NT2/D1 (cell line): ENCODE data around the gene CDH4.

Experiments
- DNase-seq: peaks from one replicate; pipeline ENCODE4 v3.0.0-alpha.2; 2011; ENCODE audit warnings: low read depth, low spot score
- H3K27me3 ChIP-seq: 2 replicates; pipeline ENCODE4 v1.6.0; 2011; ENCODE audit warnings: mild to moderate bottlenecking; ENCODE audit not compliant: insufficient read length, insufficient read depth
- H3K36me3 ChIP-seq: 2 replicates; pipeline ENCODE4 v1.6.1; 2011; ENCODE audit warnings: mild to moderate bottlenecking, low read length, mixed read lengths; ENCODE audit not compliant: insufficient read depth, insufficient read length
- H3K4me1 ChIP-seq: 2 replicates; pipeline ENCODE4 v1.5.1; 2011; ENCODE audit not compliant: insufficient read depth, insufficient read length
- H3K4me3 ChIP-seq: 2 replicates; pipeline ENCODE4 v1.5.1; 2011; ENCODE audit warnings: low read depth; ENCODE audit not compliant: insufficient read length
- H3K9ac ChIP-seq: 2 replicates; pipeline ENCODE4 v1.6.0; 2011; ENCODE audit warnings: low read depth; ENCODE audit not compliant: insufficient read length
- H3K9me3 ChIP-seq: 2 replicates; pipeline ENCODE4 v1.5.1; 2011; ENCODE audit warnings: mild to moderate bottlenecking, low read length; ENCODE audit not compliant: insufficient read depth
- SUZ12 ChIP-seq: IDR thresholded peaks from 2 replicates; pipeline ENCODE4 v1.6.1; 2011; ENCODE audit not compliant: insufficient read length, insufficient read depth; ENCODE audit errors: extremely low read depth
- YY1 ChIP-seq: IDR thresholded peaks from 2 replicates; pipeline ENCODE4 v1.6.1; 2011; ENCODE audit not compliant: insufficient read length, insufficient read depth
- ZNF274 ChIP-seq: IDR thresholded peaks from 2 replicates; pipeline ENCODE4 v1.6.1; 2011; ENCODE audit warnings: mild to moderate bottlenecking, low read depth, low read length

CDH4 gene

DNA sequence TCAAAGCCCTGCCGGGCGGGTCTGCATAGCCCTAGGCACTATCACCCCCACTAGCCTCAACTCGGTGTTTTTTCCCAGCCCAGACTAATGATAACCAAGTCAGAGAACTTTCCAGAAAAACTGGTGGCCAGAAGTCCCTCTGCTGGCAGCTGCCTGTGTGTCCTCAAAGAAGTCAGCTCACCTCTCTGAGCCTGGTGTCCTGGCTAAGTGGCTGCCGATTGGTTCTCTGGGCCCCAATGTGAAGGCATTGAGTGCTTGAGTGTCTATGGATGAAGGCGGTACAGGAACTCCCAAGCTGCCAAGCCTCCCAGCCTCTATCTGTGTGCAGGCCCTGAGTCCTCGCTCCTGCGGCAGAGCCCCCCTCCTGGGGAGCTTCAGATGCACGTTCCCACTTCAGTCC, 458.0 kb downstream of the CDH4 start:
- Histone ChIP-seq H3K9me3 (peaks cover 3% of the 10 kb centered on the region; the same call in 1 of the 2 replicates), H3K4me3 (no peak overlapping the region), H3K36me3 (no peaks in the 10 kb centered on the region), H3K27me3 (peaks cover 91% of the 10 kb centered on the region), H3K9ac (no peak overlapping the region), H3K4me1 (no peaks in the 10 kb centered on the region)
- TF ChIP-seq ZNF274: no peak
- no peak for TF ChIP-seq YY1
- TF ChIP-seq SUZ12: no peak
- no peak for DNase-seq

DNA sequence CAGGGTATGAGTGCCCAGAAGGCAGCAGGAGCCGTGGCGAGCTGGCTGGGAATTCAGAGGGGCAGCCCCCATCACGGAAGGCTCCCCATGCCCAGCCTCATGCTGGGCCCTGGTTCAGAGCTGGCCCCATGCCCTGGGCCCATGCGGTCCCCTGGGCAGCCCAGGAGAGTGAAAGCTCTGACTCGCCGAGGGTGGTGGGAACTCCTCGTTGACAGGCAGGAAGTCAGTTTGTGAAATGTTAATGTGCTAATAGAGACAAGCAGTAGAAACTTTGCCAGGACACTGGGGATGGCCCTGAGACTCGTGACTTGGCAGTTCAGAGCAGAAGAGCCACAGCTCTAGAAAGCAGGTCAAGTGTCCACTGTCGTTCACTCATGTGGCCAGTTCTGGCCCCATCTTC, 460.6 kb downstream of the CDH4 start:
- Histone ChIP-seq H3K9ac (no peak overlapping the region), H3K9me3 (peaks cover 25% of the 10 kb centered on the region; the same call in 1 of the 2 replicates), H3K27me3 (peaks cover 80% of the 10 kb centered on the region), H3K4me3 (no peak overlapping the region), H3K4me1 (peaks cover 3% of the 10 kb centered on the region), H3K36me3 (no peaks in the 10 kb centered on the region)
- DNase-seq: no peak
- TF ChIP-seq YY1 (no peak), ZNF274 (no peak), SUZ12 (no peak)

DNA sequence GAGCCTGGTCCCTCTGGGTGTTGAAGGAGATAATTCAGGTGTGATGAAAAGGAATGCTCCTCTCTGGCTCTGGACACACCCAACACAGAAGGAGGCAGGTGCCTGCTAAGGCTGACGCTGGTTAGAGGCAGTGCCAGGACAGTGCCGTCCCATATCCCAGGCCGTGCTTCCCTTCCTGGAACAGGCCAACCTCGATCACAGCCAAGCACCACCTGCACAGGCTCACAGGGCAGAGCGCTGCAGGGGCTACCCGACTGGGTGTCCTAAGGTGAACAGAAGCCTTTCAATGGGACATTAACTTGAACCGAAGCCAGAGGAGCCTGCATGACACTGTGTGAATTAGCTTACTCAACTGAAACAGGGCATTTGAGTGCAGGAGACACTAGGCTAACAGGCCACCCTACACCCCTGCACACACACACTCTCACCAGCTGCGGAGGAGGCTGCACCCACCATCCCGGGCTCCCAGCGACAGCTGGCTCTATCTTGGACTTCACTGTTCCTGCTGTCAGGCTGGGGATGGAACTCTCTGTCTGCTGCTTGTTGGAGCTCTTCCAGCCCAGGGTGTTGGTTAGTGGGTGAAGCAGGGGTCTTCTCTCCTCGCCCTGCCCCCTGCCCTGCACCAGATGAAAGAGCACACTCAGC, 466.4 kb downstream of the CDH4 start:
- peaks cover 78% of the 10 kb centered on the region for H3K27me3 ChIP-seq

GRCh38 chr20:61719691-61720347, 467.8 kb downstream of the CDH4 start:
- DNase-seq: no peak
- Histone ChIP-seq H3K27me3 (peaks cover 68% of the 10 kb centered on the region), H3K4me1 (peaks cover 16% of the 10 kb centered on the region), H3K4me3 (no peak overlapping the region), H3K36me3 (no peaks in the 10 kb centered on the region), H3K9ac (no peak overlapping the region), H3K9me3 (peaks cover 25% of the 10 kb centered on the region; the same call in 1 of the 2 replicates)
- TF ChIP-seq SUZ12 (no peak), ZNF274 (no peak), YY1 (no peak)

More for the DNA sequence above, 466.4 kb downstream of the CDH4 start:
- no peak overlapping the region for H3K9ac ChIP-seq
- peaks cover 12% of the 10 kb centered on the region for H3K4me1 ChIP-seq
- H3K36me3 ChIP-seq: no peaks in the 10 kb centered on the region
- H3K9me3 ChIP-seq: peaks cover 25% of the 10 kb centered on the region; the same call in 1 of the 2 replicates
- H3K4me3 ChIP-seq: no peak overlapping the region
- TF ChIP-seq ZNF274 (no peak), SUZ12 (no peak), YY1 (no peak)
- no peak for DNase-seq

DNA sequence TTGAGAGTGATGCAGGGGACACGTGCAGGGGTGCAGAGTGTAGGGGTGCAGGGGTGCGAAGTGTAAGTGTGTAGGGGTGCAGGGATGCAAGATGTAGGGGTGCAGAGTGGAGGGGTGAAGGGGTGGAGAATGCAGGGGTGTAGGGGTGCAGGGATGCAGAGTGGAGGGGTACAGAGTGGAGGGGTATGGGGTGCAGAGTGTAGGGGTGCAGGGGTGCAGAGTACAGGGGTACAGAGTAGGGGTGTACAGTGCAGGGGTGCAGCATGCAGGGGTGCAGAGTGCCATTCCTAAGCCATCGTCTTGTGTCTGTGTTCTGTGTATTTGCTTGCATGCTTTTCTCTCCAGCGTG, 468.3 kb downstream of the CDH4 start:
- H3K4me3 ChIP-seq: no peak overlapping the region
- H3K9ac ChIP-seq: no peak overlapping the region
- no peak for DNase-seq
- H3K36me3 ChIP-seq: no peaks in the 10 kb centered on the region
- no peak for TF ChIP-seq ZNF274
- no peak for TF ChIP-seq YY1
- no peak for TF ChIP-seq SUZ12
- peaks cover 20% of the 10 kb centered on the region; the same call in 1 of the 2 replicates for H3K9me3 ChIP-seq
- peaks cover 65% of the 10 kb centered on the region for H3K27me3 ChIP-seq
- H3K4me1 ChIP-seq: peaks cover 16% of the 10 kb centered on the region

DNA sequence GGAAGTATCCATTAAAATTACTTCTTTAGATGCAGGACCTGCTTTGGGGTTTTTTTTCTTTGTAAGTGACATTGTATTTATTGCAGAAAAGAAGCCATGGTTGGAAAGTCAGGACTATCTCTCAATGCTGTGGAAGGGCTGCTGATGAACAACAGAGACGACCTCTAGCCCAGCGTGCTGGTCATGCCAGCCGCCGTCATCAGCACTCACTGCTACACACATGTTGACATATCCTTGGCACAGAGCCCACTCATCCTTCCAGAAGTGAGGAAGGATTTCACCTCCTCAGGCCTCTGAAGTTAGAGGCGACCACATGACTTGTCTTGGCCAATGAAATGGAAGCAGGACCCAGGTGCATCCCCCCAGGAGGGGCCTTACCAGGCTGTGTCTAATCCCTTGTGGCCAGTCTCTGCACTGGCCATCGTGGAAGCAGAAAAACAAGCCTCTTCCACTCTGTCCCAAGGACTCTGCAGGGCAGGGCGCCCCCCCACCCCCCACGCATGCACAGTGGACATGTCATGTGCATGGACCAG, 470.2 kb downstream of the CDH4 start:
- 0 out of 2 replicates have a peak, but pooled peaks cover under 1% of the 10 kb centered on the region for H3K9me3 ChIP-seq
- H3K4me1 ChIP-seq: peaks cover 13% of the 10 kb centered on the region
- H3K27me3 ChIP-seq: peaks cover 67% of the 10 kb centered on the region
- no peaks in the 10 kb centered on the region for H3K36me3 ChIP-seq
- H3K9ac ChIP-seq: no peak overlapping the region
- DNase-seq: no peak
- no peak overlapping the region for H3K4me3 ChIP-seq
- no peak for TF ChIP-seq YY1
- no peak for TF ChIP-seq SUZ12
- TF ChIP-seq ZNF274: no peak
